ENCODE data around the gene HCRT. TPM values are rescaled to one million over a fixed set of nuclear protein-coding genes. Genes with fewer than 3 reads are reported as not detected.

Gene HCRT
- not detected for total RNA-seq

- Histone ChIP-seq H3K9me3 (no peaks in the 10 kb centered on the region), H3K4me1 (peaks cover 0 to 25% of the 10 kb centered on the region in 2 donors), H3K4me3 (peak within 1 kb of the TSS in 1 of 2 donors; percentile 51), H3K27me3 (peaks cover 10 to 13% of the 10 kb centered on the region in 2 donors), H3K36me3 (no peaks in the 10 kb centered on the region), H3K27ac (peak within 1 kb of the TSS; percentile 67)
- no peak for TF ChIP-seq CTCF (IDR thresholded peaks at IDR 0.05)
- no peak for DNase-seq (ENCODE audit: low spot score)
These were observed at the start of gene HCRT for GRCh38 chr17:42184713-42185620. TSS of gene HCRT (minus strand) at chr17:42185452. CDS start at chr17:42185365, 87 bp downstream.

- no peak for TF ChIP-seq CTCF (IDR thresholded peaks at IDR 0.05)
- Histone ChIP-seq H3K9me3 (no peaks in the 10 kb centered on the region), H3K4me1 (peaks cover 0 to 13% of the 10 kb centered on the region in 2 donors), H3K36me3 (peaks cover 10% of the 10 kb centered on the region), H3K27ac (peak overlapping the region in 1 of 2 donors; percentile 45), H3K27me3 (no peaks in the 10 kb centered on the region), H3K4me3 (no peak overlapping the region)
- no peak for DNase-seq (ENCODE audit: low spot score)
These were observed 48.7 kb upstream of the HCRT start for GRCh38 chr17:42233994-42234393.

GRCh38 chr17:42233156-42233555 lies 47.9 kb upstream of the HCRT start:
- Histone ChIP-seq H3K4me1 (peaks cover 0 to 22% of the 10 kb centered on the region in 2 donors), H3K27ac (no peak overlapping the region)

GRCh38 chr17:42230225-42230624 lies 45.0 kb upstream of the HCRT start:
- Histone ChIP-seq H3K4me3 (no peak overlapping the region), H3K27ac (no peak overlapping the region), H3K9me3 (no peaks in the 10 kb centered on the region), H3K27me3 (no peaks in the 10 kb centered on the region), H3K36me3 (peaks cover 10% of the 10 kb centered on the region), H3K4me1 (peaks cover 0 to 32% of the 10 kb centered on the region in 2 donors)
- no peak for TF ChIP-seq CTCF (IDR thresholded peaks at IDR 0.05)
- DNase-seq (ENCODE audit: low spot score), result no peak

More at GRCh38 chr17:42233156-42233555, 47.9 kb upstream of the HCRT start:
- DNase-seq (ENCODE audit: low spot score), result no peak
- no peak for TF ChIP-seq CTCF (IDR thresholded peaks at IDR 0.05)
- H3K36me3 ChIP-seq, result peaks cover 10% of the 10 kb centered on the region
- H3K4me3 ChIP-seq, result no peak overlapping the region
- H3K27me3 ChIP-seq, result no peaks in the 10 kb centered on the region
- no peaks in the 10 kb centered on the region for H3K9me3 ChIP-seq

- Histone ChIP-seq H3K4me1 (peaks cover 0 to 19% of the 10 kb centered on the region in 2 donors), H3K9me3 (no peaks in the 10 kb centered on the region), H3K27ac (peak overlapping the region; percentile 57 to 66), H3K36me3 (peaks cover 26% of the 10 kb centered on the region), H3K4me3 (no peak overlapping the region), H3K27me3 (no peaks in the 10 kb centered on the region)
- TF ChIP-seq CTCF (IDR thresholded peaks at IDR 0.05), result no peak
- DNase-seq (ENCODE audit: low spot score), result no peak
These were observed 42.8 kb upstream of the HCRT start for GRCh38 chr17:42227849-42228700.
